BLaER1 (cell line): Measurements from ENCODE around the gene ARHGEF11.

Source experiments
- H3K27ac ChIP-seq: shearing (Covaris generic); formaldehyde crosslinking; 2 replicates; pipeline ENCODE4 v1.8.1; 2022
- H3K27me3 ChIP-seq: shearing (Covaris generic); formaldehyde crosslinking; 2 replicates; pipeline ENCODE4 v1.8.1; 2022
- H3K36me3 ChIP-seq: shearing (Covaris generic); formaldehyde crosslinking; 2 replicates; pipeline ENCODE4 v1.8.1; 2022
- H3K4me1 ChIP-seq: shearing (Covaris generic); formaldehyde crosslinking; 2 replicates; pipeline ENCODE4 v1.8.1; 2022
- H3K4me2 ChIP-seq: shearing (Covaris generic); formaldehyde crosslinking; 2 replicates; pipeline ENCODE4 v1.8.1; 2022
- H3K4me3 ChIP-seq: shearing (Covaris generic); formaldehyde crosslinking; 2 replicates; pipeline ENCODE4 v1.8.1; 2022
- H3K9ac ChIP-seq: shearing (Covaris generic); formaldehyde crosslinking; 2 replicates; pipeline ENCODE4 v1.8.1; 2022
- H3K9me3 ChIP-seq: shearing (Covaris generic); formaldehyde crosslinking; 2 replicates; pipeline ENCODE4 v1.8.1; 2022
- H4K20me1 ChIP-seq: shearing (Covaris generic); formaldehyde crosslinking; 2 replicates; pipeline ENCODE4 v1.8.1; 2022
- Cebpa-rat ChIP-seq: shearing (Covaris generic); IDR thresholded peaks from 2 replicates; pipeline ENCODE4 v1.8.1; 2022

The ARHGEF11 gene

DNA sequence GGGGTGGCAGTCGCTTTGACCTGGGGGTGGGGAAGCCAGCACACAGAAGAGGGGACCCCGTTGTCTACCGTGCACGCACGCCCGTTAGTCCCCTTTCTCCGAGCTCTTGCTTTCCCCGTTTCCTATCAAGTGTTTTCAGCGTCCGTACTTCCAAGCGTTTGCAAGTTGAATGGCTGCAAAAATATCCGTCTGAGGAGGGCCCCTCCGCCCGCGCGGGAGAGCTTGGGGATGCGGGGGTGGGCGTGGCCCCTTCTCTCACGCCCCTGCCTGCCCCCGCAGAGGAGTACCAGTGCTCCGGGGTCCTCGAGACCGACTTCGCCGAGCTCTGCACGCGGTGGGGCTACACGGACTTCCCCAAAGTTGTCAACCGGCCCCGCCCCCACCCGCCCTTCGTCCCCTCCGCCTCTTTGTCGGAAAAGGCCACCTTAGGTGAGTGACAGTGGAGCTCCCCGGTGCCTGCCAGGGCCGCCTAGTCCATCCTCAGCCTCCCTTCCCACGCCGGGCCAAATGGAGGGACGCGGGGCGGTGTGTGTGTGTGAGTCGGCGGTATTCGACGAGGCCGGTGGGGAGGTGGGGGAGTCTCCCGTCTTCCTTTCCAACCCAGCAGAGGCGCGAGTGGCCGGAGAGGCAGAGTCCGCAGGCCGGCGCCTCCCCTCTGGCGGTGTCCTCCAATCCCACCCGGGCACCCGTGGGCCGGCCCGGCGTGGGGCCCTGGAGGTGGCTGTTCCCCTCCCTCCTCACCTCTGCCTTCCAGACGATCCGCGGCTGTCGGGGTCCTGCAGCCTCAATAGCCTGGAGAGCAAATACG, 121.7 kb downstream of the ARHGEF11 start:
- Histone ChIP-seq H3K4me3 (no peak overlapping the region), H3K27me3 (peaks cover 100% of the 10 kb centered on the region), H3K9ac (no peak overlapping the region), H3K36me3 (no peaks in the 10 kb centered on the region), H3K9me3 (peaks cover 19% of the 10 kb centered on the region), H4K20me1 (peaks cover 33% of the 10 kb centered on the region; the same call in 1 of the 2 replicates), H3K27ac (no peak overlapping the region), H3K4me1 (0 out of 2 replicates have a peak, but pooled peaks cover 7% of the 10 kb centered on the region), H3K4me2 (no peak overlapping the region)
- no peak for TF ChIP-seq Cebpa-rat

DNA sequence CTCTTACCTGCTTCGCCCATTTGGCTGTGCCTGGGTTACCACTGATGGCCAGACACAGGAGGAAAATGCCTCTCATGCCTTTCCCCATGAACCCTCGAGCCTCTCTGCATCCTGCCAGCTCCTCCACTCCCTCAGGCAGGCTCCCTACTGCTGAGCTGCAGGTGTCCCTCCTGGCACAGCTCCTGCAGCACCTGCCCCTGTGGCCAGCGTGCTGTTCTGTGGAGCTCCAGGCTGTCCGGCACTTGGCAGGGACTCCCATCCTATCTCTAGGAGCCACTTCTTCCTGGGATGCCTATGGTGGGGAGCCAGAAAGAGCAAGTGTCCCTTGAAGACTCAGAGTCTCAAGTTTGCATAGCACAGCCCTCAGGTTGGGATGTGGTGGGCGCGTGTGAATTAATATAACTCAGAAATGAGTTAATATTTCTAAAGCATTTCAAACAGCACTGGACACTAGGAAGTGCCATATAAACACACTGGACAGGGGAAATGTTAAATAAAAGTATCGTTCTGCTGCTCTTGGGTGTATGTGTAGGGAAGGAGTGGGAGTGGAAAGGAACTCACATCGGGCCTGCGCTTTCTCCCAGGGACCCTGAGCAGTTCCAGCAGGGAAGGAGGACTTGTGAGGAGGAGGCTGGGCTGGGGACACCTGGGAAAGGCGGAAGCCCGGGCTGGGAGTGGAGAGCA, 122.4 kb downstream of the ARHGEF11 start:
- no peak for TF ChIP-seq Cebpa-rat
- Histone ChIP-seq H3K27me3 (peaks cover 100% of the 10 kb centered on the region), H3K9me3 (peaks cover 27% of the 10 kb centered on the region), H3K9ac (no peak overlapping the region), H3K4me3 (no peak overlapping the region), H3K27ac (no peak overlapping the region), H4K20me1 (peaks cover 33% of the 10 kb centered on the region; the same call in 1 of the 2 replicates), H3K4me2 (no peak overlapping the region), H3K4me1 (0 out of 2 replicates have a peak, but pooled peaks cover 7% of the 10 kb centered on the region), H3K36me3 (no peaks in the 10 kb centered on the region)

DNA sequence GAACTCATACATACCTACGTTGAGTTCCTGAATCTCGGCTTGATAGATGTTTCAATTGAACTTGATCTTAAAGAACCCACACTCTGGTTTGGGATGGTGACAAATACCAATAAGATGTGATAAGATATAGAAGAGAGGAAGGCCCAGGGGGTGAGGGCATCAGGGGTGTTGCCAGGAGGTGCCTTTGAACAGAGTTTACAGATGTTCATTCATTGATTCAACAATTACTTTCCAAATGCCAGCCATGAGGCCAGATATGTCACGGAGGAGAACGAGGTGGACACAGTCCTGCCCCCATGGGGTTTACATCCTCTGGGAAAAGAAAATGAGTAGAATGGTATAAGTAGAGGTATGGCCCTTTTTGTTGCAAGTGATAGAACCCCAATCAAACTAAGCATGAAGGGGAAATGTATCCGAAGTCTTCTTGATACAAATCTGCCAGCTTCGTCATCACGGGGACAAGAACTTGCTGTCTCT, 124.5 kb downstream of the ARHGEF11 start:
- Histone ChIP-seq H3K9ac (no peak overlapping the region), H3K27ac (no peak overlapping the region), H3K4me2 (no peak overlapping the region), H3K4me1 (0 out of 2 replicates have a peak, but pooled peaks cover 3% of the 10 kb centered on the region), H4K20me1 (peaks cover 22% of the 10 kb centered on the region; the same call in 1 of the 2 replicates), H3K27me3 (peaks cover 80% of the 10 kb centered on the region), H3K9me3 (peaks cover 35% of the 10 kb centered on the region), H3K4me3 (no peak overlapping the region), H3K36me3 (no peaks in the 10 kb centered on the region)
- no peak for TF ChIP-seq Cebpa-rat

DNA sequence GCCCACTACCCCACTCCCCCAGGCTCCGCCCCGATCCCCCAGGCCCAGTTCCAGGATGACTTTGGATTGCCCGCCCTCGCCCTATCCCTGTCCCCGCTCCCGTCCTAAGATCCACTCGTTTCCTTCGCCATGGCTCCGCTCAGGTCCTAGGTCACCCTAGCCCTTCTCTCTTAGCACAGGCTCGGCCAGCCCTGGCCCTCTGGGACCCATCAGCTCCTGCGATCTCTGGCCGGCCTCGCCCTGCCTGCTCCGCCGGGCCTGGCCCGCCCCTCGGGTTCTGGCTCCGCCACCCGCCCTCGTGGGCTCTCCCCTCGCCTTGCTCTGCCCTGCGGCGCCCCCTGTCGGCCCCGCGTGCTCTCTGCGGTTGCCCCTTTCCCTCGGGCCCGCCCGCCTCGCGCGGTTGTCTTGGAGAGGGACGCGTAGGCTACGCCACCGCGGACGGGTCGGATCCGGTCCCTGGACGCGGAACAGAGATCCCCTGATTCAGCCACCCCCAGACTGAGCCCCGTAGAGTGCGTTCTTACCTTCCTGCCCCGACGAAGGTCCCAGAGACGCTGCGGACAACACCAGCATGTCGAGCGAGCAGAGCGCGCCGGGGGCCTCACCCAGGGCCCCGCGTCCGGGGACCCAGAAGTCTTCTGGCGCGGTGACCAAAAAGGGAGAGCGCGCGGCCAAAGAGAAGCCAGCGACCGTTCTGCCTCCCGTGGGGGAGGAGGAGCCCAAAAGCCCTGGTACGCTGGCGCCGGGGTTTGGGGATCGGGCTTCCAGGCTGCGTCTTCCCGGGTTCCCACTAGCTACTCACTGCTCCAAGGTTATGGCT, 125.1 kb downstream of the ARHGEF11 start, which contains the start of gene LRRC71:
Gene LRRC71 (plus strand): TSS at position 400 of the 820 bp plus-strand sequence. CDS start 172 bp downstream, at position 572.
- peaks cover 74% of the 10 kb centered on the region for H3K27me3 ChIP-seq
- no peak for TF ChIP-seq Cebpa-rat
- no peak within 1 kb of the TSS for H3K4me3 ChIP-seq
- peaks cover 18% of the 10 kb centered on the region; the same call in 1 of the 2 replicates for H4K20me1 ChIP-seq
- no peak within 1 kb of the TSS for H3K27ac ChIP-seq
- no peaks in the 10 kb centered on the region for H3K36me3 ChIP-seq
- peaks cover 35% of the 10 kb centered on the region for H3K9me3 ChIP-seq
- no peak within 1 kb of the TSS for H3K4me2 ChIP-seq
- H3K4me1 ChIP-seq, result no peaks in the 10 kb centered on the region
- no peak within 1 kb of the TSS for H3K9ac ChIP-seq

DNA sequence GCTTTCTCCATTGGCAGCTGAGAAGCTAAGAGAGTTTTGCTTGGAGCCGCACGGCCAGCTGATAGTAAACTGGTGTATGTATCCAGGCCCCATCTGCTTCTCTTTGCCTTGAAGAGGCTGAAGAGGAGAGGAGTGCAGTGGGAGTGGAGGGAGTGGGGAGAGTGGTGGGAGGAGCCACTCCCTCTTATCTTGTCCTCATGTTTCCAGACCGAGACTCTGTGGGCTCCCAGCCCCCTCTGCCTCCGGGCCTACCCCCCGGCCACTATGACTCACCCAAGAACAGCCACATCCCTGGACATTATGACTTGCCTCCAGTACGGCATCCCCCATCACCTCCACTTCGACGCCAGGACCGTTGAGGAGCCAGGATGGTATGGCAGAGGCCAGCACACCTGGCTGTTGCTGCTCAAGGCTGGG, 131.1 kb downstream of the ARHGEF11 start:
- Histone ChIP-seq H3K4me3 (no peak overlapping the region), H3K27me3 (peaks cover 14% of the 10 kb centered on the region), H3K27ac (no peak overlapping the region), H3K36me3 (no peaks in the 10 kb centered on the region), H3K4me1 (peaks cover 12% of the 10 kb centered on the region), H3K4me2 (no peak overlapping the region), H3K9me3 (peaks cover 21% of the 10 kb centered on the region), H4K20me1 (no peaks in the 10 kb centered on the region), H3K9ac (no peak overlapping the region)
- TF ChIP-seq Cebpa-rat, result no peak

DNA sequence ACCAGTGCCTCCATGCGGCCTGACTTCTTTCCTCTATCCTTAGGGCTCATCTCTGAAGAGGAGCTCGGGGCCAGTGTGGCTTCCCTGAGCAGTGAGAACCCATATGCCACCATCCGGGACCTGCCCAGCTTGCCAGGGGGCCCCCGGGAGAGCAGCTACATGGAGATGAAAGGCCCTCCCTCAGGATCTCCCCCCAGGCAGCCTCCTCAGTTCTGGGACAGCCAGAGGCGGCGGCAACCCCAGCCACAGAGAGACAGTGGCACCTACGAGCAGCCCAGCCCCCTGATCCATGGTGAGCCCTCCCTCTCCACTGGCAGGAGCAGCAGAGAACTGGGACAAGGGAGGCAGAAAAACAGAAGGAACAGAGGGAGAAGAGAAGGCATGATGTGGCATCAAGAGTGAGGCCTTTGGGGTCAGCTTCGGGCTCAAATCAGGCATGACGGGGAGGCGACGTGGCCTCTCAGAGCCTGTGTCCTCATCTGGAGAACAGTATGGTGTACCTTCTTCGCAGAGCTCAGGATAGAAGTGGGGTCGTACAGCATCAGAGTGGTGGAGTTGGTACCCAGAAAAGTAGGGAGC, 131.6 kb downstream of the ARHGEF11 start:
- Histone ChIP-seq H3K4me2 (no peak overlapping the region), H3K36me3 (no peaks in the 10 kb centered on the region), H4K20me1 (no peaks in the 10 kb centered on the region), H3K27me3 (peaks cover 8% of the 10 kb centered on the region; the same call in 1 of the 2 replicates), H3K4me1 (peaks cover 12% of the 10 kb centered on the region), H3K4me3 (no peak overlapping the region), H3K9me3 (peaks cover 16% of the 10 kb centered on the region), H3K27ac (no peak overlapping the region), H3K9ac (no peak overlapping the region)
- TF ChIP-seq Cebpa-rat, result no peak

DNA sequence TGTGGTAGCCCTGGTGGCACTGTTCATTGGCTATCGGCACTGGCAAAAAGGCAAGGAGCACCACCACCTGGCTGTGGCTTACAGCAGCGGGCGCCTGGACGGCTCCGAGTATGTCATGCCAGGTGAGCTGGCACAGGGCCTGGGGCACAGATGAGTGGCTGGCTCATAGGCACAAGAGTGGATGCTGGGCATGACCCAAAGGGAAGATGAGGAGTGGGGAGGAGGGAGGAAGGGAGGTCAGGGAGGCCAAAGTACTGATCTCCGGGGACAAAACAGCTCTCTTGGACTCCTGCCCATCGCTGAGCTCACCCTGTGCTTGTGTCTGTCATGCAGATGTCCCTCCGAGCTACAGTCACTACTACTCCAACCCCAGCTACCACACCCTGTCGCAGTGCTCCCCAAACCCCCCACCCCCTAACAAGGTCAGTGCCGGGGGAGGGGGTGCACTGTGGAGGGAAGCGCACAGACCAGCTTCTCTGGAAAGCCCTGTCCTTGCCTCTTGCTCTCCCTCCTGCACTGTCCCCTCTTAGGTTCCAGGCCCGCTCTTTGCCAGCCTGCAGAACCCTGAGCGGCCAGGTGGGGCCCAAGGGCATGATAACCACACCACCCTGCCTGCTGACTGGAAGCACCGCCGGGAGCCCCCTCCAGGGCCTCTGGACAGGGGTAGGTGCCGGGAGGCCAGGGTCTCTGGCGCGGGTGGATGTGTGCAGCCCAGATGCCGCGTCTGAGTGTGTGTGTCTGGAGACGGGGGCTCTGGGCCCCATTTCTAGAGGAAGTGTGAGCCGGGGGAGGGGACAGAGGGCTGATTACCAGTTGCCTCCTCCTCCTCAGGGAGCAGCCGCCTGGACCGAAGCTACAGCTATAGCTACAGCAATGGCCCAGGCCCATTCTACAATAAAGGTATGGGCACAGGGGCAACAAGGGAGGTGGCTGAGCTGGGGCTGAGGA, 132.4 kb downstream of the ARHGEF11 start:
- Histone ChIP-seq H3K4me2 (no peak overlapping the region), H3K9me3 (peaks cover 8% of the 10 kb centered on the region), H3K27me3 (peaks cover under 1% of the 10 kb centered on the region; the same call in 1 of the 2 replicates), H4K20me1 (no peaks in the 10 kb centered on the region), H3K4me3 (no peak overlapping the region), H3K9ac (no peak overlapping the region), H3K4me1 (peaks cover 12% of the 10 kb centered on the region), H3K27ac (no peak overlapping the region), H3K36me3 (no peaks in the 10 kb centered on the region)
- no peak for TF ChIP-seq Cebpa-rat

DNA sequence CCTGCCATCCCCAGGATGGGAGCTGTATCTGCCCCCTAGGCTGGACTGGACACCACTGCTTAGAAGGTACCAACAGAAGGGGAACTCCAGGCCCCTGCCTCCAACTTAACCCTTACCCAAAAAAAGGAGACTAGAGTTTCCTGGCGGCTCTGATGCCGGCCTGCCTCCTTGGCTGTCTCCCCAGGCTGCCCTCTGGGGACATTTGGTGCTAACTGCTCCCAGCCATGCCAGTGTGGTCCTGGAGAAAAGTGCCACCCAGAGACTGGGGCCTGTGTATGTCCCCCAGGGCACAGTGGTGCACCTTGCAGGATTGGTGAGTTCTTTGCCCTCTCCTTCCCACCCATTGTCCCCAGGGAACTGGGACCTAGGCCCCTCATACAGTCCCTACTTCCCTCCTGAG, 133.2 kb downstream of the ARHGEF11 start:
- H3K27ac ChIP-seq, result no peak overlapping the region
- no peak overlapping the region for H3K9ac ChIP-seq
- H4K20me1 ChIP-seq, result no peaks in the 10 kb centered on the region
- peak overlapping the region; percentile 26 for H3K4me2 ChIP-seq
- H3K9me3 ChIP-seq, result peaks cover under 1% of the 10 kb centered on the region; the same call in 1 of the 2 replicates
- H3K36me3 ChIP-seq, result no peaks in the 10 kb centered on the region
- H3K4me1 ChIP-seq, result peaks cover 17% of the 10 kb centered on the region
- H3K4me3 ChIP-seq, result no peak overlapping the region
- H3K27me3 ChIP-seq, result no peaks in the 10 kb centered on the region
- no peak for TF ChIP-seq Cebpa-rat
